ENCODE measurements around the gene MLPH.

MLPH gene

DNA sequence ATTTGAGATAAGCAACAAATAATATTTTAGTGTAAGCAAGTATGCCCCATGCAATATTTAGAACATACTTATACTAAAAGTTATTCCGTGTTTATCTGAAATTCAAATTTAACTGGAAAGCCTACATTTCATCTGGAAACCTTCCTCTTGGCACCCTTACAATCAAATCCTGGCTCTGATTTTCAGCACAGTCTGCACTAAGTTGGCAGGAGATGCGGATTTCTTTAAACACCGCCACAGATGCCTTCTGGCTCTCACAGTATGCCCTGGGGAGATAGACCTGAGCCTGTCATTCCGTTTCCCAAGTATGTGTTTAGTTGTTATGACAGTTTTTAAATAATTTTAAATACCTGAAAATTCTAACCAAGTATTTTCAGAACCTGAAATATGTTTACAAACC, 7.3 kb upstream of the MLPH start:
- no peak for DNase-seq (ENCODE audit: low read depth, low spot score)

GRCh38 chr2:237480556-237480955, 6.5 kb upstream of the MLPH start:
- DNase-seq (ENCODE audit: low read depth, low spot score), result no peak

DNA sequence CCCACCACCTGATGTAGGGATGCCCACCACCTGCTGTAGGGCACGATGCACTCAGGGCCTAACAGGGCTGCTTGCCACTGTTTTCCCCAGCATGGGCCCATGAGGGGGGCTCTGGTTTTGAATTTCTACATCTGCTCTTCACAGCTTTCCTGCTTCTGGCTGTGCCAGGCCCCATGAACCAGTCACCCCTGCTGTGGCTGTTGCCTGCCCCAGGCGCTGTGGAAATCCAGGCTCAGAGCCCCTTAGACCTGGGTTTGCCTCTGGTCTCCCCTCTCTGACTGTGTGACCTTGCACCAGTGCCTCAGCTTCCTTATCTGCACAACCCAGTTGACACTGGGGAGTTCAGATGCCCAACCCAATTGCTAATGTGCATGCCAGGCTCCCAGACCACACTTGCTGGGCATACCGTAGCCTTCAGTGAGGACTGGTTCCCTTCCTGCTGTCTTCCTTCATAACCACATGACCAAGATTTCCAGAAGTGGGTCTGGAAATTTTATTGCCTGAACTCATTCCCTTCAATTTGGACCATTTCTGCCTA, 6.0 kb upstream of the MLPH start:
- no peak for DNase-seq (ENCODE audit: low read depth, low spot score)

DNA sequence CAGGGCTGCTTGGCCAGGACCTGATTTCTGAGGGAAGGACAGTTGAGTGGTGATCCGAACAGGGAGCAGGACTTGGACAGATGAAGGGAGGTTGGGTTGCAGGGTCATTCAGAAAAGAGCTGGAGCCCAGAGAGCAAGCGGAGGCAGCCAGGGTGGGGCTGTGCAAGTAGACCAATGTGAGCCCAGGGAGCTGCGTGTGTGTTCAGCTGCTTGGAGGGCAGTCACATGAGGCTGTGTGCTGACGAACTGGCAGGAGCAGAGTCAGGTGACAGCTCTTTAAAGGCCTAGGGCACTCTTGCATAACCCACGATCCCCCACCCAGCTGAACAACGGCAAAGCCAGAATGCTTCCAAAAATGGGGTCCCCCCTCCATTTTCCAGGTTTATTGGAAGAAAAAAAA, 4.6 kb upstream of the MLPH start:
- DNase-seq (ENCODE audit: low read depth, low spot score), result no peak

- no peak for DNase-seq (ENCODE audit: low read depth, low spot score)
These were observed 3.9 kb upstream of the MLPH start for GRCh38 chr2:237483018-237483731.

- DNase-seq (ENCODE audit: low read depth, low spot score), result no peak
These were observed 1.7 kb upstream of the MLPH start for GRCh38 chr2:237485304-237485703.

DNA sequence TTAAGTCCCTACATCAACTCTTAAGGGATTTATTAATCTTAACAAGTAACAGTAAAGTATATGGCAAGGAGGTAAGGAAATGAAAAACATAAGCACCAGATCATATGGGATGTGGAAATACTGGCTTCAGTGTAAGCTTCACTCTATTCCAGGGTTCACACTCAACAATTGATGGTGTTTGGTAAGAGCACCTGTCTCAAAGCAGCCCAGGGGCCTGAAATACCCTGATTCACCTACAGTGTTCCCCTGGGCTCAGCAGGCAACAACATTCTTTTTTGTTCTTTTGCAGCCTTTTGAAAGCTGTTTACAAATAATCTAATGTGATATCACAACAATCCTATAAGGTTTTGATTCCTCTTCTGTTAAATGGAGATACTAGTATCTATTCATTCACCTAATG, 1.2 kb upstream of the MLPH start:
- DNase-seq (ENCODE audit: low read depth, low spot score), result no peak

GRCh38 chr2:237486334-237486818, 675 bp upstream of the MLPH start:
- DNase-seq (ENCODE audit: low read depth, low spot score), result no peak

DNA sequence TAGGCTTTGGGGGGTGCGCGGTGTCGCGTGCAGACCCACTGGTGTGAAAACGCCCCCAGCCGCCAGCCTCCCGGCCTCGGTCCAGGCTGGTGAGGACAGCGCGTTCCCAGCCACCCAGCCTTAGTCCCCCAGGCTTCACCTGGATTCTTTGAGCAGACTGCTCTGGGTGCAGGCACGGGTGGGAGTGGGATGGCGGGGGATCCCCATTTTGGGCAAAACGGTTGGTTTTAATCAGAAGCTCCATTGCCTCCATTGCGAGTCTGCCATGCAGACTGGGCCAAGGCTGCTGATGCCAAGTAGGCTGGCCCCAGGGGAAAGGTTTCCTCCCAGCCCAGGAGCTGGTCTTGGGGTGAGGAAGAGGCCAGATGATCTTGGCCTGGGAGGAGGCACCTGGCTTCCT, 445 bp downstream of the MLPH start:
- DNase-seq (ENCODE audit: low read depth, low spot score), result no peak

DNA sequence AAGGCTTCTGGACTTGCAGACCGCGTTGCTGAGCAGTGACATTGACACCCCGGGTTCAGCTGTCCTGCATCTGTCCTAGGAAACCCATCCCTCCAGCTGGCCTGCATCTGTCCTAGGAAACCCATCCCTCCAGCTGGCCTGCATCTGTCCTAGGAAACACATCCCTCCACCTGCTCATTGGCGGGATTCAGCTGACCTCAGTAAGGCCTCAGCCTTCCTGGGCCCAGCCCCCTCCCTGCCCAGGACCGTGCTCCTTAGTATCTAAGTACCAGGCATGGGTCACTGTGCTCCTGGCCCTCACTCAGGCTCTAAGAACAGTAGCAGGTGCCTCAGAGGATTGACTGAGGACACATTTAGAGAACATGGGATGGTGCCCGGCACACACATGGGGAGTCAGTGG, 1.2 kb downstream of the MLPH start:
- DNase-seq (ENCODE audit: low read depth, low spot score), result no peak

GRCh38 chr2:237488901-237489860, 2.1 kb downstream of the MLPH start:
- DNase-seq (ENCODE audit: low read depth, low spot score), result no peak

DNA sequence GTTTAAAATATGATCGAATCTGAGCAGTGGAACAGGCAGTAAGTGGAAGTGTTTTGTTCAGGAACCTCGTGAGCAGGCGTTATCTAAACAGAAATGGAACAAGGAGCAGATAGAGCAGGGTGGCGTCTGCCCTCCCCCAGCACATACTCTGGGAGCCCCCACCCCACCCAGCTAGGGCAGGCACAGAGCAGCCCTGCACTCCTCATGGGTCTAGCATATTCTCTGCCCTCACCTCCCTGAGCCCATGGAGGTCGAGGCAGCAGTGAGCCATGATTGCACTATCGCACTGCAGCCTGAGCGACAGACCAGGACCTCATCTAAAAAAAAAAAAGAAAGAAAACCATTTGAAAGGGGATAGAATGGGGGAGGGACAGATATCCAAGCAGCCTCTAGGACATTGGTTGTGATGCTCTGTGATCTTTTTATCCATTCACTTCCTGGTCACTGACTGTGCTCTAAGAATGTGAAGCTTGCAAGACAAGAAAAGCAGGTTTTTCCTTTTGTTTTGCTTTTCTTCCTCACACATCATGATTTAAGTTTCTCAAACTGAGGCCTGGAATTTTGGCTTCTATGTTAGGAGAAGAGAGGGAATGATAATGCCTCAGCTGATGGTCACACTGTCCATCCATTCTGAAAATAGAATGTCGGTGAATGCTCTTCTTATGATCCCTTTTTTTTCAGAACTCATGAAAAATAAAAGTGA, 3.1 kb downstream of the MLPH start:
- DNase-seq (ENCODE audit: low read depth, low spot score), result no peak

DNA sequence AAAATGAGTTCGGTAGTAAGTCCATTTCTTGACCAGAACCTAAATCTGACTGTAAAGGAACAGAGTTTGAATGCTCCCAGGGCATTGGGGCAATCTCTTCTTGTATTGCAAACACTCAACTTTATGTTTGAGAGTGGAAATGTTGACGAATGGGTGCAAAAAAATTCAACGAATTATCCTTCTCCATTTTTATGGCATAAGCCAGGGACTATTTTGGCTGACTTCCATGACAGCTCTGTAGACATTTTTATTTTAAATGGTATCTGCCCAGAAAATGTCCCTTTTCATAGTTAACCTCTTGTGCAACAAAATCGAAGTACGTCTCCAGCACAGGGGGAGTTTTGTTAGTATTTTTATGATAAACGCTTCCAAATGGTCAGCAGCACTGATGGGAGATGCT, 3.7 kb downstream of the MLPH start:
- DNase-seq (ENCODE audit: low read depth, low spot score), result no peak

DNA sequence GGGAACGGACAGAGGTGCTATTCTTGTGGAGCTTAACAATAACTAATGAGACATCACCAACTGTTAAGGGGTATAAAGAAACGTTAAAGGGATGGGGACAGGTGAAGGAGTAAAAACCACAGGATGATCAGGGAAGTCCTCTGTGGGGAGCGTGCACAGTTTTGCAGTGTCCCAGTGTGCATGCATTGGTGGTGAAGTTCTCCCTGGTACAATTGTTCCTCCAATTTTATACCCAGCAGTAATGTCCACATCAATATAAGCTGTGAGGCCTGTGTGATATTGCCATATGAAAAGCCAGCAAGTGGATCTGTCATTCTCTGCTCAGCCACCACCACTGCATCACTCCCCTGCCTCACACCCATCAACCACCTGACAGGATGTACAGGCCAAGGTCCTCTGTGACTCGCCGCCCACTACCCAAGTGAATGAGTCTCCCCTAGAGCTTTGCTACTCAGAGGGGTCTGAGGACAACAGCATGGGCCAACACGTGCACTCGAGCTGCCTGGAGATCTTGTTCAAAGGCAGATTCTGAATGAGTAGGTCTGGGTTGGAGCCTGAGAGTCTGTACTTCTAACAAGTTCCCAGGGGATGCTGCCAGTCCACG, 4.6 kb downstream of the MLPH start:
- DNase-seq (ENCODE audit: low read depth, low spot score), result no peak

GRCh38 chr2:237492137-237492890, 5.3 kb downstream of the MLPH start:
- DNase-seq (ENCODE audit: low read depth, low spot score), result no peak

- no peak for DNase-seq (ENCODE audit: low read depth, low spot score)
These were observed 7.0 kb downstream of the MLPH start for GRCh38 chr2:237494066-237494465.

- no peak for DNase-seq (ENCODE audit: low read depth, low spot score)
These were observed 8.6 kb downstream of the MLPH start for GRCh38 chr2:237495521-237496117.

GRCh38 chr2:237496428-237496827, 9.4 kb downstream of the MLPH start:
- no peak for DNase-seq (ENCODE audit: low read depth, low spot score)

DNA sequence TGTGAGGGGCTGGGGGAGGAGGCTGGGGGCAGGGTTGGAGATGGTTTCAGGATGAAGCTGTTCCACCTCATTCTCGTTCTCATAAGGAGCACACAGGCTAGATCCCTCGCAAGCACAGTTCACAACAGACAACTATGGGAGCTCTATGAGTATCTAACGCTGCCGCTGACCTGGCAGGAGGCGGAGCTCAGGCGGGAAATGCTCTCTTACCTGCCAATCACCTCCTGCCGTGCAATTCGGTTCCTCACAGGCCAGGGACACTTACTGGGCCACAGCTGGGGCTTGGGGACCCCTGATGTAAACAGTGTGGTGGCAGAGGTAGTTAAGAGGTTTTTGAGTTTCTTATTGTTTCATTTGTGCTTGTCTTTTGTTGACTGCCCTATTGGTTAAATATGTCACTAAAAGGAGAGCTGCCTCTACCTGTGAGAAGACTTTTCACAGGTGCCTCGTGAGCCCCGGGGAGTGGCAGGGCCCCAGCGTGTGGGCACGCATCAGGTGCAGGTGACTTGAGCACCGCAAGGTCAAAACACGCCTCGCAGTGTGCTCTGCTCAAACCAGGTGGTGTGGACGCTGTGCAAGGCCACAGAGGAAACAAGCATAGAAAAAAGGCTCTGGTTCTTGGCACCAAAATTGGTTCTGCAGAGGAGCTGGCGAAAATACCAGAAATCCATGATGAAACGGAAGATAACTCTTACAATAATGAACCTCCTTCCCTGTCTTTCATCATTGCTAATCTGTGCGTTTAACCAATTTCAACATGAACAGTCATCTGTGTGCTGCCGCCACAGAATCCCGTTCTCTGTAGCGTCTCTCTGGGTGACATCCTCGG, 10.2 kb downstream of the MLPH start:
- no peak for DNase-seq (ENCODE audit: low read depth, low spot score)

- DNase-seq (ENCODE audit: low read depth, low spot score), result no peak
These were observed 10.8 kb downstream of the MLPH start for GRCh38 chr2:237497838-237498186.

Data from brain pericyte (primary cell).